ENCODE data around the gene SNRPA1.

DNA sequence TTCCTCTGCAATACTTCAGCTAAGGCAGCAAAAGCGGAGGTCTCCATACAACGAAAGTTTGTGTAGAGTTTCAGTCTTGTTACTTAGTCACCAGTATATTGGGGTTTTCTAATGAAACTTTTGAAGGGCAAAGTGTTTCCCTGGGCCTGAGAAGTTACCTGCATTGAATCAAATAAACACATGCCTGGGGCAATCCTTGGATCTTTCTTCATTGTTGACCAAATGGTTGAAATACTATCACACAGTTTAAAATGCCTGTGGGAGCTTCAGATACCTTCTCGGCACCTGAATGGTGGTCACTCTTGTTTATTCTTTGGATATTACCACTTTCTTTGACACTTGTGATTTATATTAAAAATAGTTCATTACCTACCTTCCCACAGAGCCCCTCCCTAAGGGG is 42.2 kb downstream of the SNRPA1 start:
- TF ChIP-seq, protein P1, sequence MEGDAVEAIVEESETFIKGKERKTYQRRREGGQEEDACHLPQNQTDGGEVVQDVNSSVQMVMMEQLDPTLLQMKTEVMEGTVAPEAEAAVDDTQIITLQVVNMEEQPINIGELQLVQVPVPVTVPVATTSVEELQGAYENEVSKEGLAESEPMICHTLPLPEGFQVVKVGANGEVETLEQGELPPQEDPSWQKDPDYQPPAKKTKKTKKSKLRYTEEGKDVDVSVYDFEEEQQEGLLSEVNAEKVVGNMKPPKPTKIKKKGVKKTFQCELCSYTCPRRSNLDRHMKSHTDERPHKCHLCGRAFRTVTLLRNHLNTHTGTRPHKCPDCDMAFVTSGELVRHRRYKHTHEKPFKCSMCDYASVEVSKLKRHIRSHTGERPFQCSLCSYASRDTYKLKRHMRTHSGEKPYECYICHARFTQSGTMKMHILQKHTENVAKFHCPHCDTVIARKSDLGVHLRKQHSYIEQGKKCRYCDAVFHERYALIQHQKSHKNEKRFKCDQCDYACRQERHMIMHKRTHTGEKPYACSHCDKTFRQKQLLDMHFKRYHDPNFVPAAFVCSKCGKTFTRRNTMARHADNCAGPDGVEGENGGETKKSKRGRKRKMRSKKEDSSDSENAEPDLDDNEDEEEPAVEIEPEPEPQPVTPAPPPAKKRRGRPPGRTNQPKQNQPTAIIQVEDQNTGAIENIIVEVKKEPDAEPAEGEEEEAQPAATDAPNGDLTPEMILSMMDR (IDR thresholded peaks at IDR 0.05; ENCODE audit: low read depth, low read length), result no peak; the same call in 1 of the 2 replicates
- no peak for TF ChIP-seq EZH2phosphoT487 (IDR thresholded peaks at IDR 0.05; ENCODE audit: low read depth)
